Neural cell (in vitro differentiated cells): Measurements from ENCODE around the gene RAC3.

ENCODE experiments used
- CTCF ChIP-seq: fragments of 450-650 bp; IDR thresholded peaks from 2 replicates; pipeline ENCODE4 v1.5.1; 2014; ENCODE audit warnings: antibody characterized with exemption, mild to moderate bottlenecking, moderate library complexity; ENCODE audit not compliant: poor library complexity, severe bottlenecking
- EZH2 ChIP-seq: fragments of 200-600, 300-800 bp; shearing (Covaris generic), sonication (generic); IDR thresholded peaks from 2 replicates; pipeline ENCODE4 v1.6.1; 2014; ENCODE audit warnings: antibody characterized with exemption, low read length, borderline replicate concordance, mild to moderate bottlenecking; ENCODE audit not compliant: insufficient read depth, poor library complexity, severe bottlenecking
- MXI1 ChIP-seq: fragments of 450-650 bp; conservative IDR thresholded peaks from 2 replicates; pipeline ENCODE4 v1.6.1; 2014; ENCODE audit warnings: antibody characterized with exemption, mild to moderate bottlenecking; ENCODE audit not compliant: poor library complexity, severe bottlenecking
- POLR2AphosphoS5 ChIP-seq: IDR thresholded peaks from 2 replicates; pipeline ENCODE4 v1.6.1; 2012
- RAD21 ChIP-seq: fragments of 450-650 bp; conservative IDR thresholded peaks from 2 replicates; pipeline ENCODE4 v1.6.1; 2014; ENCODE audit warnings: antibody characterized with exemption, mild to moderate bottlenecking, moderate library complexity
- SMC3 ChIP-seq: fragments of 450-650 bp; conservative IDR thresholded peaks from 2 replicates; pipeline ENCODE4 v1.6.1; 2014; ENCODE audit warnings: antibody characterized with exemption, mild to moderate bottlenecking, moderate library complexity; ENCODE audit not compliant: poor library complexity
- TF ChIP-seq, protein P1 (sequence below): IDR thresholded peaks from 2 replicates; pipeline ENCODE4 v1.6.1; 2012; ENCODE audit warnings: borderline replicate concordance

- TF ChIP-seq POLR2AphosphoS5 (no peak), CTCF (no peak), SMC3 (no peak), MXI1 (no peak), RAD21 (no peak), EZH2 (no peak)
- TF ChIP-seq, protein P1, sequence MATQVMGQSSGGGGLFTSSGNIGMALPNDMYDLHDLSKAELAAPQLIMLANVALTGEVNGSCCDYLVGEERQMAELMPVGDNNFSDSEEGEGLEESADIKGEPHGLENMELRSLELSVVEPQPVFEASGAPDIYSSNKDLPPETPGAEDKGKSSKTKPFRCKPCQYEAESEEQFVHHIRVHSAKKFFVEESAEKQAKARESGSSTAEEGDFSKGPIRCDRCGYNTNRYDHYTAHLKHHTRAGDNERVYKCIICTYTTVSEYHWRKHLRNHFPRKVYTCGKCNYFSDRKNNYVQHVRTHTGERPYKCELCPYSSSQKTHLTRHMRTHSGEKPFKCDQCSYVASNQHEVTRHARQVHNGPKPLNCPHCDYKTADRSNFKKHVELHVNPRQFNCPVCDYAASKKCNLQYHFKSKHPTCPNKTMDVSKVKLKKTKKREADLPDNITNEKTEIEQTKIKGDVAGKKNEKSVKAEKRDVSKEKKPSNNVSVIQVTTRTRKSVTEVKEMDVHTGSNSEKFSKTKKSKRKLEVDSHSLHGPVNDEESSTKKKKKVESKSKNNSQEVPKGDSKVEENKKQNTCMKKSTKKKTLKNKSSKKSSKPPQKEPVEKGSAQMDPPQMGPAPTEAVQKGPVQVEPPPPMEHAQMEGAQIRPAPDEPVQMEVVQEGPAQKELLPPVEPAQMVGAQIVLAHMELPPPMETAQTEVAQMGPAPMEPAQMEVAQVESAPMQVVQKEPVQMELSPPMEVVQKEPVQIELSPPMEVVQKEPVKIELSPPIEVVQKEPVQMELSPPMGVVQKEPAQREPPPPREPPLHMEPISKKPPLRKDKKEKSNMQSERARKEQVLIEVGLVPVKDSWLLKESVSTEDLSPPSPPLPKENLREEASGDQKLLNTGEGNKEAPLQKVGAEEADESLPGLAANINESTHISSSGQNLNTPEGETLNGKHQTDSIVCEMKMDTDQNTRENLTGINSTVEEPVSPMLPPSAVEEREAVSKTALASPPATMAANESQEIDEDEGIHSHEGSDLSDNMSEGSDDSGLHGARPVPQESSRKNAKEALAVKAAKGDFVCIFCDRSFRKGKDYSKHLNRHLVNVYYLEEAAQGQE: no peak
Observed at GRCh38 chr17:82036634-82037091, 5.2 kb downstream of the RAC3 start.
